Aorta (tissue), 5 donors: Measurements from ENCODE around the gene CD109. TPM values are rescaled to one million over a fixed set of nuclear protein-coding genes. Genes with fewer than 3 reads are reported as not detected.
"Not testable (repeated sequence)": the region's sequence is repeated elsewhere in the genome, so short reads cannot be mapped to it uniquely, and the experiment has no call there.

Experiments
- ATAC-seq: fragments of 200-7000 bp; cut with Tn5 transposase; one replicate; pipeline ENCODE4 v1.9.1; 2022; ENCODE audit warnings: moderate library complexity; ENCODE audit not compliant: low FRiP score
- DNase-seq, 2 donors: peaks; one replicate each; pipeline ENCODE4 v3.0.0-alpha.2; 2020
- H3K27ac ChIP-seq, 2 donors: one replicate each; pipeline ENCODE4 v1.5.1; 2013; ENCODE audit warnings: low read length in 2 of 2, mild to moderate bottlenecking in 2 of 2, moderate library complexity in 2 of 2, control low read depth in 1 of 2, inconsistent platforms in 1 of 2, low read depth in 1 of 2
- H3K27me3 ChIP-seq, 2 donors: one replicate each; pipeline ENCODE4 v1.6.1; 2013; ENCODE audit warnings: control low read depth in 1 of 2, low read length in 1 of 2, mild to moderate bottlenecking in 1 of 2, moderate library complexity in 1 of 2; ENCODE audit not compliant: insufficient read depth in 2 of 2, control insufficient read depth in 1 of 2
- H3K36me3 ChIP-seq, 2 donors: one replicate each; pipeline ENCODE4 v1.6.1; 2013; ENCODE audit warnings: control low read depth in 1 of 2, low read length in 1 of 2, mild to moderate bottlenecking in 1 of 2; ENCODE audit not compliant: insufficient read depth in 2 of 2, control insufficient read depth in 1 of 2
- H3K4me1 ChIP-seq, 2 donors: one replicate each; pipeline ENCODE4 v1.6.1; 2013; ENCODE audit warnings: low read length in 2 of 2, control low read depth in 1 of 2, mild to moderate bottlenecking in 1 of 2, moderate library complexity in 1 of 2; ENCODE audit not compliant: insufficient read depth in 2 of 2, control insufficient read depth in 1 of 2
- H3K4me3 ChIP-seq, 2 donors: one replicate each; pipeline ENCODE4 v1.5.1; 2013; ENCODE audit warnings: low read length in 2 of 2, control low read depth in 1 of 2, mild to moderate bottlenecking in 1 of 2
- H3K9me3 ChIP-seq: one replicate; pipeline ENCODE4 v1.6.1; 2013; ENCODE audit warnings: mild to moderate bottlenecking, low read length; ENCODE audit not compliant: control insufficient read depth
- WGBS, 2 donors: extraction: QIAGEN DNeasy Blood & Tissue Kit; methylation state at CpG; one replicate each; pipeline ENCODE4 v1.1.7; 2013; 5-methylcytosine and 5-hydroxymethylcytosine counted together
- intact Hi-C, 2 donors: fragments of 100-400 bp; cut with DNase I; formaldehyde crosslinking; loops; one replicate each; pipeline versions ENCODE4 v1.14.2 to v1.15.0; 2022
- polyA plus RNA-seq, 2 donors: library from polyadenylated mRNA; stranded (reverse); fragments of 200-250 nt; gene quantifications; one replicate each; pipeline ENCODE4 v1.2.3, GENCODE V29; 2013
- total RNA-seq, 2 donors: library from RNA; stranded (reverse); fragmentation: NEBNext Ultra II Directional; extraction: Animal tissue kit (Norgen Biotek cat#: 25700); gene quantifications; one replicate each; pipeline ENCODE4 v1.2.1, GENCODE V29; 2021
- donor health status: healthy with polysubstance abuse.
- donor health status: Bipolar disorder and iron deficiency.
- donor health status: DM: no; HTN: no; CAD: no.
- donor health status: DM: no; HTN: no; CAD: no.
- donor health status: DM: yes; HTN: yes; CAD: no.

Gene CD109
- total and polyA plus RNA-seq, 4 donors, result 1.9 to 29.8 (median 15.2) TPM

DNA sequence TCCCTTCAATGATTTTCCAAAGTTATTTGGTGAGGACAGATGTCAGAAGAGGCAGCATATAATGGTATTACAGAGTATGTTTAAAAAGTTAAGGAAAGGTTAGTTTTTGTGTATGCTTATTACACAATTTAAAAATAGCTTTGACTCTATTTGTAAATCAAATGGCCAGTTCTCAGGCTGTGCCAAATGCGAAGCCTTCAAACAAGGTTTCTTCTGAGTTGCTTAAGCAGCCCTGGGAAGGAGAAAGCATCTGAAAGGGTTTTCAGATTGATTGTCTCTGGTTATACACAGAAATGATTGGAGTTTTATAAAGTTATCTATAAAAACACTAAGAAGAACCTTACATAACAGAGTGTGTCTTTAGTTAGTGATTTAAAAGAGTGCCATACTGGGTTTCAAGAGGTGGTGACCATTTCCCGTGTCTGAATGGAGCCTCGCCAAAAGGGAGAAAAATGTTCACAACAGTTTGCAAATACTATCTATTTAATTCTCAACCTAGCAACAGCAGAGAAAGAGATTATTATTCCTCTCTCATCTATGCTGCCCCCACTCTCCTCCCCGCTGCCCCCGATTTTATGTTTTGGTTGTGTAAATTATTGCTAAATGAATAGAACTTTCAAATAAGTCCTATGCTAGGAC is 16.7 kb downstream of the CD109 start:
- no peaks in the 10 kb centered on the region for H3K4me1 ChIP-seq
- intact Hi-C loops, result no loop called here
- H3K9me3 ChIP-seq, result no peaks in the 10 kb centered on the region
- H3K27me3 ChIP-seq, result no peaks in the 10 kb centered on the region
- no peaks in the 10 kb centered on the region for H3K36me3 ChIP-seq
- DNase-seq (no peak), ATAC-seq (no peak)
- H3K4me3 ChIP-seq, result no peak overlapping the region
- no peak overlapping the region for H3K27ac ChIP-seq
- 90 to 95% methylated on average over 5 of the region's 5 CpGs for WGBS, 2 donors

- WGBS, 2 donors, result 58 to 62% methylated on average over 8 of the region's 8 CpGs
Measured at GRCh38 chr6:73713426-73714147, 17.6 kb downstream of the CD109 start.

DNA sequence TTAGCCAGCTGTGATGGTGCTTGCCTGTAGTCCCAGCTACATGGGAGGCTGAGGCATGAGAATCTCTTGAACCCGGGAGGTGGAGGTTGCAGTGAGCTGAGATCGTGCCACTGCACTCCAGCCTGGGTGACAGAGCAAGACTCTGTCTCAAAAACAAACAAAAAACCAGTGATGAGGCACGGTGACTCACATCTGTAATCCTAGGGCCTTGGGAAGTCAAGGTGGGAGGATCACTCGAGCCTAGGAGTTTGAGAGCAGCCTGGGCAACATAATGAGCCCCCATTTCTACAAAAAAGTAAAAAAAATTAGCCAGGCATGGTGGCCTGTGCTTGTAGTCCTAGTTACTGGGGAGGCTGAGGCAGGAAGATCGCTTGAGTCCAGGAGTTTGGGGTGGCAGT is 19.1 kb downstream of the CD109 start:
- H3K4me1 ChIP-seq, H3K27ac ChIP-seq, H3K9me3 ChIP-seq, H3K36me3 ChIP-seq, ATAC-seq, intact Hi-C loops, H3K27me3 ChIP-seq, H3K4me3 ChIP-seq, DNase-seq: not testable (repeated sequence)
- WGBS, 2 donors, result 91 to 94% methylated on average over 5 of the region's 5 CpGs

More at GRCh38 chr6:73713426-73714147, 17.6 kb downstream of the CD109 start:
- Histone ChIP-seq H3K27ac (no peak overlapping the region), H3K4me1 (no peaks in the 10 kb centered on the region), H3K4me3 (no peak overlapping the region), H3K36me3 (no peaks in the 10 kb centered on the region), H3K27me3 (no peaks in the 10 kb centered on the region), H3K9me3 (no peaks in the 10 kb centered on the region)
- DNase-seq (no peak), ATAC-seq (no peak)
- intact Hi-C loops, result no loop called here

DNA sequence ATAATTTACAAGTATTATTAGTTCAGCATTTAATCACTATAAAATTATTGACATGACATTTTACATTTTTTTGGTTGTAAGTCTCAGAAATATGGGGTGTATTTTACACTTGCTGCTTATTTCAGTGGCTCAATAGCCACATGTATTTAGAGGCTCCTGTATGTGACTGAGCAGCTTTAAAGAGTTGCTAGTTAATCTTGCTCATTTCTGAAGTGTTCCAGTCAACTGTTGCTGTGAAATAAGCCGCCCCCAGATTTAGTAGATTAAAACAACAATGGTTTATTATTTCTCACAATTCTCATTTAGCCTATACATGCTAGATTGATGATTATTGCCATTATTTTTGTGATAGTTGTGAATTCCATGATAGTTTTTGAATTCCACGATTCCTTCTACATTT is 23.0 kb downstream of the CD109 start:
- no peak for DNase-seq
- Histone ChIP-seq H3K36me3 (no peaks in the 10 kb centered on the region), H3K27ac (no peak overlapping the region), H3K9me3 (no peaks in the 10 kb centered on the region), H3K4me3 (no peak overlapping the region), H3K27me3 (no peaks in the 10 kb centered on the region), H3K4me1 (peaks cover 0 to 2% of the 10 kb centered on the region in 2 donors)
- no peak for ATAC-seq
- intact Hi-C loops, result no loop called here
- WGBS, 2 donors, result 80 to 88% methylated on average over 2 of the region's 2 CpGs

DNA sequence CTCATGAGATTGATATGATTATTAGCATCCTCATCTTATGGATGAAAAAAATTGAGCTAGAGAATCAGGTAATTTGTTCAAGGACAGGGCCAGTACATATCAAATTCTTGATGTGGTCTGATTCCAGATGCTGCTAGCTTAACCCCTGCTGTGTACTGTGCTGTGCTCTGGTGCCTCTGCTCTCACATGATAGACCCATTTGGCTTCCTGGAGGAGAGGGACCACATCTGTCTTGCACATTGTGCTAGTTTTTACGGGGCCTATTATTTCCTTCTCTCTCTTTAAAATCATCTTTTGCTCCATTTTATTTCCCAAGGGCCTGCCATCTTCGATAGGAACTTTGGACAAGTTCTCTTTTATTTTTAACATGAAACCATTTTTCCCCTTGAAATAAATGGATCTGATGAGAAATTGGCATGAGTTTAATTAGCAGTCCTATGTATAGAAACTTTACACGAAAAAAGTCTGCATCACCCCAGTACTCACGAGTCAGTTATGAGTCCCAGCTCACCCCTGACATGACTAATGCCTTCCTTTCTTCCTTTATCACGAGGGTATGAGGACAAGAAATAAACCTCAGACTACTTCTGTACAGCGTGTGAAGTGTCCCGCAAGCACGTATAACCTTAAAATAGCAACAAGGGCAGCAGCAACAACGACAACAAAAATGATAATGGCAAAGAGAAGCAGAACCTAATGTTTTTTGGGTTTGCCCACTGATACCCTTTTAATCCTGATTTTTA is 26.5 kb downstream of the CD109 start:
- Histone ChIP-seq H3K4me3 (no peak overlapping the region), H3K27ac (no peak overlapping the region), H3K36me3 (no peaks in the 10 kb centered on the region), H3K27me3 (no peaks in the 10 kb centered on the region), H3K9me3 (no peaks in the 10 kb centered on the region), H3K4me1 (peaks cover 0 to 2% of the 10 kb centered on the region in 2 donors)
- WGBS, 2 donors, result 34 to 39% methylated on average over 9 of the region's 9 CpGs
- ATAC-seq (no peak), DNase-seq (no peak)
- intact Hi-C loops, result no loop called here

- H3K36me3 ChIP-seq, H3K27me3 ChIP-seq, DNase-seq, H3K4me3 ChIP-seq, H3K4me1 ChIP-seq, ATAC-seq, H3K9me3 ChIP-seq, intact Hi-C loops, H3K27ac ChIP-seq: not testable (repeated sequence)
- 65 to 73% methylated on average over 2 of the region's 2 CpGs for WGBS, 2 donors
Measured at GRCh38 chr6:73723480-73723879, 27.5 kb downstream of the CD109 start.

GRCh38 chr6:73724389-73724788 is 28.4 kb downstream of the CD109 start:
- H3K27me3 ChIP-seq, result no peaks in the 10 kb centered on the region
- ATAC-seq (no peak), DNase-seq (no peak)
- H3K4me3 ChIP-seq, result no peak overlapping the region
- 89 to 93% methylated on average over 3 of the region's 3 CpGs for WGBS, 2 donors
- no peaks in the 10 kb centered on the region for H3K9me3 ChIP-seq
- peaks cover 0 to 2% of the 10 kb centered on the region in 2 donors for H3K4me1 ChIP-seq
- intact Hi-C loops, result no loop called here
- H3K36me3 ChIP-seq, result no peaks in the 10 kb centered on the region
- no peak overlapping the region for H3K27ac ChIP-seq

DNA sequence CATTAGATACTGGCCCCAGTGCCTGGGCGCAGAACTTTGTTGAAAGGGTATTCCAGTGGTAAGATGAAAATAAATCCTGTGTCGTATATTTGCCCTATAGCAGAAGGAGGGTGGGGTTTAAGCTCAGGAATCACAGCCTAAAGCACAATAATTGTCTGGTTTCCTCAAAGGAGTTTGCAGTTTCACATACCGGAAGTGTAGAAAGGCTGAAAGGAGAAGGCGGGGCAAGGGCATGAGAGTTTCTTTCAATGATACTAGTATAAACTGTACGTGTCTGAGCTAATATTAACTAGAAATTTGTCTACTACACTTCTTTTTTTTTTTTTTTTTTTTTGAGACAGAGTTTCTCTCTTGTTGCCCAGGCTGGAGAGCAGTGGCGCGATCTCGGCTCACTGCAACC is 29.2 kb downstream of the CD109 start:
- H3K27ac ChIP-seq, DNase-seq, H3K4me3 ChIP-seq, H3K4me1 ChIP-seq, H3K27me3 ChIP-seq, intact Hi-C loops, H3K9me3 ChIP-seq, ATAC-seq, H3K36me3 ChIP-seq: not testable (repeated sequence)
- 46 to 57% methylated on average over 8 of the region's 8 CpGs for WGBS, 2 donors
